GM12878 (cell line): ENCODE results near the gene RNU6-1. TPM values are rescaled to one million over a fixed set of nuclear protein-coding genes. Genes with fewer than 3 reads are reported as not detected.

Experiments used
- ATAC-seq: fragments of 200-7000 bp; cut with Tn5 transposase; 3 replicates; pipeline ENCODE4 v1.9.1; 2020; ENCODE audit warnings: mild to moderate bottlenecking, moderate library complexity
- BruUV-seq: library from RNA; stranded (reverse); fragments of 400-500 nt; replicated peaks from 2 replicates; lab custom pipeline; 2021; lab: Mats Ljungman, UMichigan
- CTCF ChIA-PET: fragments of 300-600 bp; sonication (Branson Sonifier 250); formaldehyde crosslinking; extraction: SDS; loops from one replicate; lab custom pipeline; 2021; ENCODE audit warnings: inconsistent platforms; lab: Yijun Ruan, JAX
- POLR2A ChIA-PET: fragments of 350-600 bp; formaldehyde crosslinking; extraction: SDS; loops from one replicate; lab custom pipeline; 2021; ENCODE audit warnings: inconsistent platforms; lab: Charles Lee
- RAD21 ChIA-PET: fragments of 300-600 bp; sonication (Branson Sonifier 250); formaldehyde crosslinking; loops from one replicate; lab custom pipeline; 2023; ENCODE audit warnings: antibody characterized with exemption; ENCODE audit not compliant: unreplicated experiment; lab: Charles Lee
- SMC1A ChIA-PET: fragments of 300-600 bp; sonication (Branson Sonifier 250); formaldehyde crosslinking; loops from one replicate; lab custom pipeline; 2023; ENCODE audit not compliant: unreplicated experiment, uncharacterized antibody; lab: Charles Lee
- DNase-seq: peaks from one replicate; pipeline ENCODE4 v3.0.0-alpha.2; 2011; ENCODE audit warnings: low read depth, low spot score
- FAIRE-seq: peaks from 3 replicates; lab custom pipeline; 2011; peaks lifted over from hg19 to GRCh38; lab: Jason Lieb, UNC
- H2AFZ ChIP-seq: 2 replicates; pipeline ENCODE4 v1.6.0; 2011; ENCODE audit warnings: low read depth, low read length, control low read depth; ENCODE audit not compliant: control insufficient read depth
- H3K27ac ChIP-seq: 2 replicates; pipeline ENCODE4 v1.5.1; 2011; ENCODE audit warnings: control low read depth; ENCODE audit not compliant: control insufficient read depth, insufficient read depth
- H3K27me3 ChIP-seq, 2 experiments: replicated peaks in 1 of 2; 2 replicates each; pipeline versions ENCODE4 v1.6.0 to v1.6.1; 2011; ENCODE audit warnings: low read length in 1 of 2; ENCODE audit not compliant: control insufficient read depth in 2 of 2, insufficient read depth in 2 of 2
- H3K36me3 ChIP-seq, 2 experiments: 2 replicates each; pipeline ENCODE4 v1.5.1; 2011; ENCODE audit warnings: low read length in 1 of 2; ENCODE audit not compliant: control insufficient read depth in 2 of 2, insufficient read depth in 2 of 2
- H3K4me1 ChIP-seq: 2 replicates; pipeline ENCODE4 v1.6.1; 2011; ENCODE audit warnings: mild to moderate bottlenecking, low read length, moderate library complexity, mixed read lengths; ENCODE audit not compliant: control insufficient read depth, insufficient read depth
- H3K4me2 ChIP-seq: 2 replicates; pipeline ENCODE4 v1.6.0; 2011; ENCODE audit warnings: control low read depth; ENCODE audit not compliant: control insufficient read depth, insufficient read depth
- H3K4me3 ChIP-seq: fragments of 200-600 bp; sonication (generic); 2 replicates; pipeline ENCODE4 v1.5.1; 2016
- H3K79me2 ChIP-seq: 2 replicates; pipeline ENCODE4 v1.6.0; 2011; ENCODE audit warnings: low read length; ENCODE audit not compliant: control insufficient read depth, insufficient read depth
- H3K9ac ChIP-seq: 2 replicates; pipeline ENCODE4 v1.8.0; 2011; ENCODE audit warnings: low read length, control low read depth, mixed read lengths; ENCODE audit not compliant: control insufficient read depth, insufficient read depth
- H3K9me3 ChIP-seq: replicated peaks from 3 replicates; pipeline ENCODE4 v1.5.1; 2011; ENCODE audit warnings: mild to moderate bottlenecking, low read length; ENCODE audit not compliant: control insufficient read depth, insufficient read depth
- H4K20me1 ChIP-seq: 2 replicates; pipeline ENCODE4 v1.6.0; 2011; ENCODE audit not compliant: control insufficient read depth, insufficient read depth
- CBFB ChIP-seq: IDR thresholded peaks from 2 replicates; pipeline ENCODE4 v1.6.1; 2016; ENCODE audit warnings: antibody characterized with exemption, low read depth
- CBX5 ChIP-seq: sonication (generic); IDR thresholded peaks from 2 replicates; pipeline ENCODE4 v1.6.1; 2016; ENCODE audit warnings: low read depth, moderate library complexity, mild to moderate bottlenecking, inconsistent platforms
- CEBPZ ChIP-seq: fragments of 150-350 bp; IDR thresholded peaks from 2 replicates; pipeline ENCODE4 v1.6.1; 2016; ENCODE audit warnings: low read depth, low read length
- HCFC1 ChIP-seq: fragments of 150-350 bp; IDR thresholded peaks from 2 replicates; pipeline ENCODE4 v1.6.1; 2014; ENCODE audit warnings: low read length
- IKZF1 ChIP-seq: fragments of 450-650 bp; conservative IDR thresholded peaks from 2 replicates; pipeline ENCODE4 v1.6.1; 2017; ENCODE audit warnings: antibody characterized with exemption, mild to moderate bottlenecking
- JUNB ChIP-seq: IDR thresholded peaks from 2 replicates; pipeline ENCODE4 v1.6.1; 2016; ENCODE audit warnings: antibody characterized with exemption, mild to moderate bottlenecking
- LARP7 ChIP-seq: fragments of 450-650 bp; IDR thresholded peaks from 2 replicates; pipeline ENCODE4 v1.6.1; 2017; ENCODE audit warnings: mild to moderate bottlenecking
- SMC3 ChIP-seq: IDR thresholded peaks from 2 replicates; pipeline ENCODE4 v1.6.1; 2011; ENCODE audit warnings: low read length, improper control_type of control experiment, borderline replicate concordance
- STAT3 ChIP-seq: IDR thresholded peaks from 2 replicates; pipeline ENCODE4 v1.6.1; 2011; ENCODE audit warnings: low read depth, low read length, improper control_type of control experiment
- SUZ12 ChIP-seq: fragments of 200-600 bp; sonication (generic); IDR thresholded peaks from one replicate; pipeline ENCODE4 v1.6.1; 2018; ENCODE audit warnings: antibody characterized with exemption, mild to moderate bottlenecking; ENCODE audit not compliant: unreplicated experiment
- ZZZ3 ChIP-seq: IDR thresholded peaks from 2 replicates; pipeline ENCODE4 v1.6.1; 2011; ENCODE audit warnings: low read depth; ENCODE audit not compliant: control insufficient read depth, insufficient read length
- WGBS: methylation state at CpG from one replicate; pipeline ENCODE4 v1.1.6; 2016; ENCODE audit warnings: low lambda C conversion rate; ENCODE audit not compliant: insufficient replicate concordance, insufficient coverage; ENCODE audit errors: missing lambda C conversion rate; 5-methylcytosine and 5-hydroxymethylcytosine counted together
- in situ Hi-C: fragments of 300-500 bp; cut with MboI; formaldehyde crosslinking; loops from 9 replicates; pipeline ENCODE4 v1.14.3; 2018; ENCODE audit warnings: mixed read lengths
- intact Hi-C: fragments of 100-400 bp; cut with micrococcal nuclease; formaldehyde crosslinking; loops from one replicate; pipeline ENCODE4 v1.14.2; 2022; ENCODE audit not compliant: unreplicated experiment
- polyA plus RNA-seq, 11 experiments: library from polyadenylated mRNA; depleted of rRNA in 4 of 11; unstranded in 6 of 11; stranded (reverse) in 5 of 11; fragments of >200 nt; fragmentation: Nextera tagmentation in 4 of 11; fragmentation: Illumina TruSeq in 1 of 11; extraction: Ambion mirVana in 4 of 11; extraction: Trizol in 1 of 11; gene quantifications; 1 replicate in 1 of 11; 2 replicates in 10 of 11; pipeline versions ENCODE4 v1.2.1 to v1.2.3, GENCODE V29; 2011 to 2016; ENCODE audit warnings: inconsistent platforms in 2 of 11, missing spikeins in 2 of 11, low read depth in 1 of 11
- total RNA-seq, 4 experiments: library from RNA; depleted of rRNA in 3 of 4; stranded (reverse); fragments of >200 nt in 3 of 4; fragmentation: Illumina TruSeq in 1 of 4; extraction: Trizol in 1 of 4; gene quantifications; 2 replicates each; pipeline versions ENCODE4 v1.2.1 to v1.2.3, GENCODE V29; 2013 to 2021

RNU6-1 gene
- total and polyA plus RNA-seq, 10 of the 15 experiments (the other 5 are each of a cell fraction or from before 2014, with no cell fraction given) = not detected

GRCh38 chr15:67836134-67836455 lies 3.8 kb downstream of the RNU6-1 start:
- CTCF ChIA-PET = interaction anchor here (0.6 to 4.6 kb wide), 28 partner anchors 10 to 890 kb away, joined by 3 to 111 read pairs (median 4); partner anchors contain the start of genes C15orf61 and SKOR1
- ATAC-seq = no peak

GRCh38 chr15:67835297-67836133 lies 4.3 kb downstream of the RNU6-1 start:
- in situ Hi-C loops = loop anchor here (5.0 kb wide), 2 partner anchors 378 to 888 kb away; no protein-coding TSS in a partner anchor
- CTCF ChIA-PET = interaction anchor here (0.6 to 4.6 kb wide), 31 partner anchors 10 to 889 kb away, joined by 3 to 111 read pairs (median 4); partner anchors contain the start of genes C15orf61 and SKOR1
- 33% methylated on average over 53 of the region's 59 CpGs for WGBS
- H3K36me3 ChIP-seq = no peaks in the 10 kb centered on the region
- no peak overlapping the region; the same call in 1 of the 2 replicates for H3K9ac ChIP-seq
- intact Hi-C loops = loop anchor here (1.0 to 10.0 kb wide), 4 partner anchors 231 to 888 kb away; no protein-coding TSS in a partner anchor
- POLR2A ChIA-PET = interaction anchor here (0.6 kb wide), 1 partner anchor 378 kb away, joined by 3 read pairs; no protein-coding TSS in a partner anchor
- H3K27ac ChIP-seq = no peak overlapping the region
- no TSS peak for BruUV-seq
- no peaks in the 10 kb centered on the region for H3K79me2 ChIP-seq
- DNase-seq = no peak
- no peaks in the 10 kb centered on the region; the same call in 2 of the 3 replicates for H3K9me3 ChIP-seq
- SMC1A ChIA-PET = interaction anchor here (0.8 to 4.2 kb wide), 14 partner anchors 53 to 885 kb away, joined by 3 to 51 read pairs (median 4); no protein-coding TSS in a partner anchor
- H3K4me3 ChIP-seq = peak overlapping the region; percentile 65
- H4K20me1 ChIP-seq = no peaks in the 10 kb centered on the region; the same call in 1 of the 2 replicates
- RAD21 ChIA-PET = interaction anchor here (0.8 to 4.1 kb wide), 13 partner anchors 17 to 888 kb away, joined by 3 to 26 read pairs (median 4); no protein-coding TSS in a partner anchor
- peaks cover 18 to 30% of the 10 kb centered on the region in 2 experiments for H3K27me3 ChIP-seq
- peak overlapping the region; percentile 56 for H2AFZ ChIP-seq
- no peak for FAIRE-seq
- peak overlapping the region; percentile 98 for H3K4me2 ChIP-seq
- peaks cover 23% of the 10 kb centered on the region for H3K4me1 ChIP-seq
- ATAC-seq = peak; percentile 1; the same call in 2 of the 3 replicates
- TF ChIP-seq ZZZ3 (no peak), CEBPZ (no peak), HCFC1 (no peak), SMC3 (no peak), JUNB (no peak), STAT3 (no peak), CBX5 (no peak), LARP7 (0 out of 2 replicates have a peak, but pooled peaks have one; percentile 15), SUZ12 (peak; percentile 76)

More at GRCh38 chr15:67836134-67836455, 3.8 kb downstream of the RNU6-1 start:
- H3K27ac ChIP-seq = no peak overlapping the region
- H3K4me2 ChIP-seq = peak overlapping the region; percentile 98
- peaks cover 18 to 30% of the 10 kb centered on the region in 2 experiments for H3K27me3 ChIP-seq
- peak overlapping the region; percentile 56 for H2AFZ ChIP-seq
- H3K4me3 ChIP-seq = peak overlapping the region; percentile 65
- in situ Hi-C loops = loop anchor here (5.0 kb wide), 2 partner anchors 379 to 889 kb away; no protein-coding TSS in a partner anchor
- TF ChIP-seq CBFB = no peak
- TF ChIP-seq IKZF1 = peak; percentile 9; the same call in 1 of the 2 replicates
- intact Hi-C loops = loop anchor here (1.0 to 10.0 kb wide), 4 partner anchors 231 to 889 kb away; no protein-coding TSS in a partner anchor
- POLR2A ChIA-PET = interaction anchor here (0.6 kb wide), 1 partner anchor 378 kb away, joined by 3 read pairs; no protein-coding TSS in a partner anchor
- H3K4me1 ChIP-seq = peaks cover 25% of the 10 kb centered on the region
- DNase-seq = no peak
- BruUV-seq = no TSS peak
- no peak for FAIRE-seq
- H3K9ac ChIP-seq = no peak overlapping the region; the same call in 1 of the 2 replicates
- no peaks in the 10 kb centered on the region for H3K79me2 ChIP-seq
- RAD21 ChIA-PET = interaction anchor here (1.2 to 4.1 kb wide), 8 partner anchors 17 to 889 kb away, joined by 3 to 26 read pairs (median 8); no protein-coding TSS in a partner anchor
- 10% methylated on average over 16 of the region's 16 CpGs for WGBS
- SMC1A ChIA-PET = interaction anchor here (0.8 to 4.2 kb wide), 11 partner anchors 54 to 470 kb away, joined by 3 to 51 read pairs (median 3); no protein-coding TSS in a partner anchor
- no peaks in the 10 kb centered on the region for H3K36me3 ChIP-seq
- no peaks in the 10 kb centered on the region; the same call in 1 of the 2 replicates for H4K20me1 ChIP-seq
- no peaks in the 10 kb centered on the region; the same call in 2 of the 3 replicates for H3K9me3 ChIP-seq
